ENCODE measurements around the gene SLC25A24.

Gene SLC25A24

GRCh38 chr1:108084866-108085477 is 115.2 kb downstream of the SLC25A24 start:
- TF ChIP-seq CTCF (IDR thresholded peaks at IDR 0.05; ENCODE audit: low read depth, low read length, poor library complexity, severe bottlenecking), result no peak
- Histone ChIP-seq H4K20me1 (ENCODE audit: control insufficient read depth, insufficient read depth, low read depth, low read length) (no peaks in the 10 kb centered on the region), H3F3A (ENCODE audit: control insufficient read depth, insufficient read depth) (no peaks in the 10 kb centered on the region), H3K27me3 (ENCODE audit: control insufficient read depth, low read length) (no peaks in the 10 kb centered on the region), H3K4me1 (ENCODE audit: control insufficient read depth, low read length) (peaks cover 11% of the 10 kb centered on the region), H3K27ac (ENCODE audit: low read depth, low read length) (no peak overlapping the region), H3K36me3 (ENCODE audit: control insufficient read depth, low read length) (no peaks in the 10 kb centered on the region), H3K9me2 (replicated peaks; ENCODE audit: control insufficient read depth, low read length) (no peaks in the 10 kb centered on the region), H3K79me2 (ENCODE audit: control insufficient read depth, low read length) (no peaks in the 10 kb centered on the region), H3K4me3 (ENCODE audit: low read length) (no peak overlapping the region), H3K9me3 (ENCODE audit: control insufficient read depth, insufficient read depth, low read length) (no peaks in the 10 kb centered on the region), H3K4me2 (ENCODE audit: low read length) (no peak overlapping the region)

Measured in DOHH2 (cell line).